ENCODE measurements around the gene PRSS53.
A peak's percentile ranks its signal among the peaks of the same experiment; 100 is the strongest.

PRSS53 gene

GRCh38 chr16:31128711-31129567 lies 40.2 kb upstream of the PRSS53 start:
- H3K27me3 Mint-ChIP-seq: no peaks in the 10 kb centered on the region
- H3K27ac Mint-ChIP-seq: peak overlapping the region; percentile 16
- no peaks in the 10 kb centered on the region for H3K36me3 Mint-ChIP-seq
- no peaks in the 10 kb centered on the region for H3K9me3 Mint-ChIP-seq (ENCODE audit: low read depth)
- H3K4me3 Mint-ChIP-seq: no peak overlapping the region
- peaks cover 2% of the 10 kb centered on the region for H3K4me1 Mint-ChIP-seq (ENCODE audit: low read depth)

GRCh38 chr16:31127182-31127581 lies 38.4 kb upstream of the PRSS53 start:
- peaks cover 2% of the 10 kb centered on the region for H3K4me1 Mint-ChIP-seq (ENCODE audit: low read depth)
- no peaks in the 10 kb centered on the region for H3K27me3 Mint-ChIP-seq
- H3K4me3 Mint-ChIP-seq: no peak overlapping the region
- no peaks in the 10 kb centered on the region for H3K9me3 Mint-ChIP-seq (ENCODE audit: low read depth)
- H3K27ac Mint-ChIP-seq: no peak overlapping the region
- H3K36me3 Mint-ChIP-seq: no peaks in the 10 kb centered on the region

- Mint-ChIP-seq H3K4me1 (ENCODE audit: low read depth) (peaks cover 2% of the 10 kb centered on the region), H3K36me3 (no peaks in the 10 kb centered on the region), H3K27ac (no peak overlapping the region), H3K27me3 (no peaks in the 10 kb centered on the region), H3K4me3 (no peak overlapping the region), H3K9me3 (ENCODE audit: low read depth) (no peaks in the 10 kb centered on the region)
These were observed 37.1 kb upstream of the PRSS53 start for GRCh38 chr16:31125844-31126243.

- H3K4me3 Mint-ChIP-seq: no peak overlapping the region
- no peaks in the 10 kb centered on the region for H3K27me3 Mint-ChIP-seq
- no peak overlapping the region for H3K27ac Mint-ChIP-seq
- no peaks in the 10 kb centered on the region for H3K9me3 Mint-ChIP-seq (ENCODE audit: low read depth)
- no peaks in the 10 kb centered on the region for H3K36me3 Mint-ChIP-seq
- peaks cover 18% of the 10 kb centered on the region for H3K4me1 Mint-ChIP-seq (ENCODE audit: low read depth)
These were observed 31.4 kb upstream of the PRSS53 start for GRCh38 chr16:31120129-31120528.

- peak overlapping the region; percentile 89 for H3K27ac Mint-ChIP-seq
- H3K27me3 Mint-ChIP-seq: no peaks in the 10 kb centered on the region
- no peaks in the 10 kb centered on the region for H3K36me3 Mint-ChIP-seq
- H3K9me3 Mint-ChIP-seq (ENCODE audit: low read depth): no peaks in the 10 kb centered on the region
- H3K4me1 Mint-ChIP-seq (ENCODE audit: low read depth): peaks cover 20% of the 10 kb centered on the region
- H3K4me3 Mint-ChIP-seq: peak overlapping the region; percentile 95
These were observed 29.7 kb upstream of the PRSS53 start for GRCh38 chr16:31118223-31119155.

GRCh38 chr16:31117384-31118222 lies 28.9 kb upstream of the PRSS53 start, which contains the start of gene KAT8:
KAT8 (plus strand) TSS chr16:31117664; CDS start chr16:31117682, 18 bp downstream.
- H3K4me3 Mint-ChIP-seq: peak within 1 kb of the TSS; percentile 95
- H3K27me3 Mint-ChIP-seq: no peaks in the 10 kb centered on the region
- H3K9me3 Mint-ChIP-seq (ENCODE audit: low read depth): no peaks in the 10 kb centered on the region
- peak within 1 kb of the TSS; percentile 89 for H3K27ac Mint-ChIP-seq
- H3K36me3 Mint-ChIP-seq: no peaks in the 10 kb centered on the region
- peaks cover 20% of the 10 kb centered on the region for H3K4me1 Mint-ChIP-seq (ENCODE audit: low read depth)

- Mint-ChIP-seq H3K4me3 (no peak overlapping the region), H3K4me1 (ENCODE audit: low read depth) (peaks cover 23% of the 10 kb centered on the region)
These were observed 25.7 kb upstream of the PRSS53 start for GRCh38 chr16:31114468-31114867.

GRCh38 chr16:31113121-31114120 lies 24.7 kb upstream of the PRSS53 start:
- H3K4me3 Mint-ChIP-seq: no peak overlapping the region
- no peaks in the 10 kb centered on the region for H3K27me3 Mint-ChIP-seq
- peaks cover 17% of the 10 kb centered on the region for H3K4me1 Mint-ChIP-seq (ENCODE audit: low read depth)
- peak overlapping the region; percentile 58 for H3K27ac Mint-ChIP-seq
- no peaks in the 10 kb centered on the region for H3K9me3 Mint-ChIP-seq (ENCODE audit: low read depth)
- no peaks in the 10 kb centered on the region for H3K36me3 Mint-ChIP-seq

More at GRCh38 chr16:31114468-31114867, 25.7 kb upstream of the PRSS53 start:
- no peaks in the 10 kb centered on the region for H3K36me3 Mint-ChIP-seq
- H3K9me3 Mint-ChIP-seq (ENCODE audit: low read depth): no peaks in the 10 kb centered on the region
- no peaks in the 10 kb centered on the region for H3K27me3 Mint-ChIP-seq
- H3K27ac Mint-ChIP-seq: peak overlapping the region; percentile 7

GRCh38 chr16:31112711-31113110 lies 24.0 kb upstream of the PRSS53 start:
- H3K9me3 Mint-ChIP-seq (ENCODE audit: low read depth): no peaks in the 10 kb centered on the region
- no peaks in the 10 kb centered on the region for H3K27me3 Mint-ChIP-seq
- H3K4me3 Mint-ChIP-seq: no peak overlapping the region
- no peak overlapping the region for H3K27ac Mint-ChIP-seq
- no peaks in the 10 kb centered on the region for H3K36me3 Mint-ChIP-seq
- peaks cover 16% of the 10 kb centered on the region for H3K4me1 Mint-ChIP-seq (ENCODE audit: low read depth)

- Mint-ChIP-seq H3K36me3 (no peaks in the 10 kb centered on the region), H3K27ac (no peak overlapping the region), H3K27me3 (no peaks in the 10 kb centered on the region), H3K4me1 (ENCODE audit: low read depth) (peaks cover 20% of the 10 kb centered on the region), H3K4me3 (no peak overlapping the region), H3K9me3 (ENCODE audit: low read depth) (no peaks in the 10 kb centered on the region)
These were observed 23.2 kb upstream of the PRSS53 start for GRCh38 chr16:31111881-31112466.

GRCh38 chr16:31110106-31111034 lies 21.6 kb upstream of the PRSS53 start:
- Mint-ChIP-seq H3K27ac (no peak overlapping the region), H3K27me3 (no peaks in the 10 kb centered on the region), H3K4me3 (peak overlapping the region; percentile 40), H3K36me3 (no peaks in the 10 kb centered on the region), H3K4me1 (ENCODE audit: low read depth) (peaks cover 20% of the 10 kb centered on the region), H3K9me3 (ENCODE audit: low read depth) (no peaks in the 10 kb centered on the region)

GRCh38 chr16:31109622-31110021 lies 20.9 kb upstream of the PRSS53 start:
- Mint-ChIP-seq H3K9me3 (ENCODE audit: low read depth) (no peaks in the 10 kb centered on the region), H3K4me3 (peak overlapping the region; percentile 90), H3K27me3 (no peaks in the 10 kb centered on the region), H3K27ac (peak overlapping the region; percentile 76), H3K36me3 (no peaks in the 10 kb centered on the region), H3K4me1 (ENCODE audit: low read depth) (peaks cover 20% of the 10 kb centered on the region)
